Psoas muscle (tissue), 8 donors: ENCODE measurements around the gene RPRD1B. TPM values are rescaled to one million over a fixed set of nuclear protein-coding genes. Genes with fewer than 3 reads are reported as not detected.

Experiments
- ATAC-seq, 4 donors: fragments of 200-7000 bp; cut with Tn5 transposase; one replicate each; pipeline ENCODE4 v1.9.1; 2020; ENCODE audit warnings: moderate library complexity in 3 of 4, mild to moderate bottlenecking in 2 of 4
- DNase-seq, 2 donors: peaks; one replicate each; pipeline ENCODE4 v3.0.0-alpha.2; 2020
- H3K27ac ChIP-seq: fragments of 200-600 bp; one replicate; pipeline ENCODE4 v1.8.0; 2022
- H3K27me3 ChIP-seq, 3 donors: fragments of 200-600 bp in 1 of 3; one replicate each; pipeline versions ENCODE4 v1.6.1 to v1.8.0; 2013 to 2022; ENCODE audit warnings: low read length in 2 of 3, mild to moderate bottlenecking in 2 of 3, moderate library complexity in 1 of 3; ENCODE audit not compliant: insufficient read depth in 3 of 3
- H3K36me3 ChIP-seq, 2 donors: fragments of 200-600 bp in 1 of 2; one replicate each; pipeline versions ENCODE4 v1.6.1 to v1.8.0; 2013 to 2022; ENCODE audit warnings: low read depth in 1 of 2, mild to moderate bottlenecking in 1 of 2, moderate library complexity in 1 of 2; ENCODE audit not compliant: insufficient read depth in 1 of 2
- H3K4me1 ChIP-seq: fragments of 200-600 bp; one replicate; pipeline ENCODE4 v1.8.0; 2022
- H3K4me3 ChIP-seq: fragments of 200-600 bp; one replicate; pipeline ENCODE4 v1.8.0; 2022; ENCODE audit warnings: mild to moderate bottlenecking
- H3K9me3 ChIP-seq: fragments of 200-600 bp; one replicate; pipeline ENCODE4 v1.8.0; 2022
- WGBS, 3 donors: extraction: QIAGEN DNeasy Blood & Tissue Kit; methylation state at CpG; one replicate each; pipeline versions ENCODE4 v1.1.6 to v1.1.7; 2013; 5-methylcytosine and 5-hydroxymethylcytosine counted together
- intact Hi-C, 2 donors: fragments of 100-400 bp; cut with DNase I; formaldehyde crosslinking; loops; one replicate each; pipeline versions ENCODE4 v1.11.0 to v1.14.2; 2022
- polyA plus RNA-seq, 3 donors: library from polyadenylated mRNA; stranded (reverse); fragments of 200-250 nt; gene quantifications; one replicate each; pipeline ENCODE4 v1.2.3, GENCODE V29; 2013
- total RNA-seq, 4 donors: library from RNA; stranded (reverse); fragmentation: NEBNext Ultra II Directional in 2 of 4; extraction: Animal tissue kit (Norgen Biotek cat#: 25700) in 2 of 4; gene quantifications; one replicate each; pipeline versions ENCODE4 v1.2.1 to v1.2.4, GENCODE V29; 2021 to 2023
- TF ChIP-seq, protein P1 (sequence below): fragments of 200-600 bp; IDR thresholded peaks from one replicate; pipeline ENCODE4 v1.8.0; 2022; ENCODE audit warnings: antibody characterized with exemption
- donor health status: healthy with polysubstance abuse.
- donor health status: DM: no; HTN: no; CAD: no; lungs with moderate emphysema.
- donor health status: Bipolar disorder and iron deficiency.
- donor health status: healthy.
- donor health status: DM: yes; HTN: yes; CAD: no.
- donor health status: DM: no; HTN: no; CAD: no.
- donor health status: DM: no; HTN: no; CAD: no.
- donor health status: DM: yes; HTN: yes; CAD: no.

RPRD1B gene
- total and polyA plus RNA-seq, 7 donors, result 14.0 to 55.7 (median 32.7) TPM

DNA sequence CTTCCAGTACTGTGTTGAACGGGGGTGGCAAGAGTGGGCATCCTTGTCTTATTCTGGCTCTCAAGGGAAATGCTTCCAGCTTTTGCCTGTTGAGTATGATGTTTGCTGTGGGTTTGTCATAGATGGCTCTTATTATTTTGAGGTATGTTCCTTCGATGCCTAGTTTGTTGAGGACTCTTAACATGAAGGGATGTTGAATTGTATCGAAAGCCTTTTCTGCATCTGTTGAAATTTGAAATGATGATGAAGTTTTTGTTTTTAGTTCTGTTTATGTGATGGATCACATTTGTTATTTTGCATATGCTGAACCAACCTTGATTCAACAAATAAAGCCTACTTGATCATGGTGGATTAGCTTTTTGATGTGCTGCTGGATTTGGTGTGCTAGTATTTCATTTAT is 48.0 kb downstream of the RPRD1B start:
- peaks cover 0 to 34% of the 10 kb centered on the region in 2 donors for H3K36me3 ChIP-seq
- intact Hi-C loops, result no loop called here
- H3K4me3 ChIP-seq, result no peak overlapping the region
- ATAC-seq (no peak), DNase-seq (no peak)
- H3K27ac ChIP-seq, result no peak overlapping the region
- H3K9me3 ChIP-seq, result no peaks in the 10 kb centered on the region
- H3K27me3 ChIP-seq, result no peaks in the 10 kb centered on the region
- TF ChIP-seq, protein P1, sequence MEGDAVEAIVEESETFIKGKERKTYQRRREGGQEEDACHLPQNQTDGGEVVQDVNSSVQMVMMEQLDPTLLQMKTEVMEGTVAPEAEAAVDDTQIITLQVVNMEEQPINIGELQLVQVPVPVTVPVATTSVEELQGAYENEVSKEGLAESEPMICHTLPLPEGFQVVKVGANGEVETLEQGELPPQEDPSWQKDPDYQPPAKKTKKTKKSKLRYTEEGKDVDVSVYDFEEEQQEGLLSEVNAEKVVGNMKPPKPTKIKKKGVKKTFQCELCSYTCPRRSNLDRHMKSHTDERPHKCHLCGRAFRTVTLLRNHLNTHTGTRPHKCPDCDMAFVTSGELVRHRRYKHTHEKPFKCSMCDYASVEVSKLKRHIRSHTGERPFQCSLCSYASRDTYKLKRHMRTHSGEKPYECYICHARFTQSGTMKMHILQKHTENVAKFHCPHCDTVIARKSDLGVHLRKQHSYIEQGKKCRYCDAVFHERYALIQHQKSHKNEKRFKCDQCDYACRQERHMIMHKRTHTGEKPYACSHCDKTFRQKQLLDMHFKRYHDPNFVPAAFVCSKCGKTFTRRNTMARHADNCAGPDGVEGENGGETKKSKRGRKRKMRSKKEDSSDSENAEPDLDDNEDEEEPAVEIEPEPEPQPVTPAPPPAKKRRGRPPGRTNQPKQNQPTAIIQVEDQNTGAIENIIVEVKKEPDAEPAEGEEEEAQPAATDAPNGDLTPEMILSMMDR, result no peak
- peaks cover 21% of the 10 kb centered on the region for H3K4me1 ChIP-seq
- 57 to 58% (median 58%) methylated on average over 3 of the region's 3 CpGs for WGBS, 3 donors

DNA sequence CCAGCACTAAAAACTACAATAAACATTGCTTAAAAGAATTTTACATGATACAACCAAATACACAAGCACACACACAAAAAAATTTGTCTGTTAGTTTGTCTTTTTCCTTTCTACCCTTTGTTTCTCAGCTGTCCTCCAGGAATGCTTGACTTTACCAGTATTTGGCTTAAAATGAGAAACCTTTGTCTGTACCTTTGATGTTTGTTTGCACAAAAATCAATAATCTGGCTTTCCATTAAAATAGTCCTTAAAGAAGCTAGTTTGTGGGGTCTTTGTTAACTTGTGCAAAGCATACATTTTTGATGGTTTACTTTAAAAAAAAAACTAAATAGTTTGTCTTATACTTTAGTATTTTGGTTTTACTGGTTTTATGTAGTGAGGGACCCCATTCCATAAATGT is 49.3 kb downstream of the RPRD1B start:
- TF ChIP-seq, protein P1, result no peak
- intact Hi-C loops, result no loop called here
- no peak for ATAC-seq
- DNase-seq, result no peak
- no peak overlapping the region for H3K4me3 ChIP-seq
- H3K36me3 ChIP-seq, result peaks cover 0 to 38% of the 10 kb centered on the region in 2 donors
- no peak overlapping the region for H3K27ac ChIP-seq
- no peaks in the 10 kb centered on the region for H3K27me3 ChIP-seq
- H3K4me1 ChIP-seq, result peaks cover 21% of the 10 kb centered on the region
- H3K9me3 ChIP-seq, result no peaks in the 10 kb centered on the region

DNA sequence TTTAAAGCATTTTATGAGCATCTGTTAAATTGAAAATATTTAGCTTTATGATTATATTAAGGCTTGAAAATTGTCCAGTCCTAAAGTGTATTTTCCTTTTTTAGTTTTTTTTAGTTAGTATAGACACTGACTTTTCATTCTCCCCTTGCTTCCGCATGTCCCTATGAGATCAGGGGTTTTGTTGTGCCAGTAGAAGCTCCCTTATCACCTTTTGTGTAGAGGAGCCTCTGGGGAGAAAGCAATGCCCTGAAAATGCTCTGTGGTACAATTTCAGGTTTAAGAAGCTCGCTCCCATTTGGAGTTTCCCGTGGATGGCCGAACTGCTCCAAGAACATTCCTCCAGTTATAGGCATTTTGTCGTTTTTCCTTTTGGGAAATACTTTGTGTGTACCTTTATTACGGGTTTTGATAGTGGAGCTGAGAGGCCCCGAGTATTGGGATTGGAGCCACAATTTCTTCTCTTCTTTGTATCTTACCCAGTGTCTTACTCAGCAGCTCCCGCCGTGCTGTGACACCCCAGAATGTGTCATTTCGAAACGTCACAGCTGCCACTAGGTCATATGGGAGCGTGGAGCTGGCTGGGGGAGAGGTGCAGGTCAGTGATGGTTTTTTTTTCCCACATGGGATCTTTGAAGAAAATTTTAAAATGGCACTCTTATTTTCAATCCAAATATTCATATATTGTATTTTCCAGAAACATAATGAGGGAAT is 49.9 kb downstream of the RPRD1B start:
- Histone ChIP-seq H3K27me3 (no peaks in the 10 kb centered on the region), H3K36me3 (peaks cover 0 to 44% of the 10 kb centered on the region in 2 donors), H3K27ac (no peak overlapping the region), H3K4me1 (peaks cover 21% of the 10 kb centered on the region), H3K4me3 (no peak overlapping the region), H3K9me3 (no peaks in the 10 kb centered on the region)
- WGBS, 3 donors, result 47 to 73% (median 62%) methylated on average over 12 of the region's 12 CpGs
- DNase-seq (no peak), ATAC-seq (peak; percentile 51 to 84 (median 80))
- intact Hi-C loops, result no loop called here
- TF ChIP-seq, protein P1, result no peak

DNA sequence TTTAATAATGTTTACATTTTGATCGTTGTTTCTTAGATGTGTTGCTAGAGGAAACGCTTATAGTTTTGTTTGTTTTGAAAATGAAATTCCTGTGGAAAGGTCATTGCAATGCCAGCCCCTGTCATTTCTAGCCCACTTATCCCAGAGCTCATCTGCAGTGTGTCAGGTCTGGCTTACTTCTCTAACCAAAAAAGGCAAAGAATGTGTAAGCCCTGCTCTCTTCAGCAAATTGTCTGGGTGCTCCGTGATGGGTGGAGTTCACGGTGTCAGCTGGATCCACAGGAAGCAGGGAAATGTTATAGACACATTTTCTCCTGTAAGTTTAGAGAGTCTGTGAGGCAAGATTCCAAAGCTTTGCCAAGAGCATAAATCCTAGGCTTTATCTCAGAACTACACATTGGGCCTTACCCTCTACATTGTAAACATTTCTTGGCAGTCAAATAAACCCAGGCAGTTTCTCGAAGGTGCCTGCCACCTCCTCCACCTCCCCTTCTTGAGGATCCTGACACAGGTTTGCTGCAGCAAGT is 50.9 kb downstream of the RPRD1B start:
- H3K9me3 ChIP-seq, result no peaks in the 10 kb centered on the region
- WGBS, 3 donors, result 48 to 61% (median 50%) methylated on average over 5 of the region's 5 CpGs
- no peak overlapping the region for H3K4me3 ChIP-seq
- peaks cover 17% of the 10 kb centered on the region for H3K4me1 ChIP-seq
- TF ChIP-seq, protein P1, result no peak
- H3K36me3 ChIP-seq, result peaks cover 0 to 46% of the 10 kb centered on the region in 2 donors
- ATAC-seq (no peak), DNase-seq (no peak)
- intact Hi-C loops, result no loop called here
- H3K27me3 ChIP-seq, result no peaks in the 10 kb centered on the region
- no peak overlapping the region for H3K27ac ChIP-seq
